Activated CD4-positive, alpha-beta T cell treated with anti-CD3 and anti-CD28 coated beads, Interleukin-2, amount 50 U/mL, for 24 hours (primary cell): ENCODE results near the gene GPATCH4.
"Not testable (repeated sequence)": the region's sequence is repeated elsewhere in the genome, so short reads cannot be mapped to it uniquely, and the experiment has no call there.

Experiments
- DNase-seq, 2 donors: peaks; one replicate each; pipeline ENCODE4 v3.0.0-alpha.2; 2020; ENCODE audit warnings: low read depth in 1 of 2, low spot score in 1 of 2

The GPATCH4 gene

DNA sequence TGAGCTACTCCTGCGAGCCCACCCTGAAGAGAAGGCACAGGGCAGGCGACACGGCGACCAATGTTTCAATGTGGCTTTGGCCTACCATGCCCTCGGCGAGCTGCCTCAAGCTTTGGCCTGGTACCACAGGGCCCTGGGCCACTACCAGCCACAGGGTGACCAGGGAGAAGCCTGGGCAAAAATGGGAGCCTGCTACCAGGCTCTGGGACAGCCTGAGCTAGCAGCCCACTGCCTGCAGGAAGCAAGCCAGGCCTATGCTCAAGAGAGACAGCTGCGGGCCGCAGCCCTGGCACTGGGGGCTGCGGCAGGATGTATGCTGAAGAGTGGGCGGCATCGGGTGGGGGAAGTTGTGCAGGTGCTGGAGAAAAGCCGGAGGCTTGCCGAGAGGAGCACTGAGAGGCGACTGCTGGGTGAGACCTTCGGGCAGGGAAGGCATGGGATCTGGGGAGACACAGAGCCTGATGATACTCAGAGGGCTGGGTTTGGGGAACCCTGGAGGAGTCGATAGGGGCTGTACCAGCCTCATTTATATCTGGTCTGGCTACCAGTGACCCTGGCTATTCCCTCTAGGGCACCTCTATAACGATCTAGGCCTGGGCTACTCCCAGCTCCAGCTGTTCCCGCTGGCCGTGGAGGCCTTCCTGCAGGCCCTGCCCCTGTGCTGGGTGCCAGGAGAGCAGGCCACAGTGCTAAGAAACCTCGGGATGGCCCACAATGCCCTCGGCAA lies 19.5 kb downstream of the GPATCH4 start:
- DNase-seq: no peak

DNA sequence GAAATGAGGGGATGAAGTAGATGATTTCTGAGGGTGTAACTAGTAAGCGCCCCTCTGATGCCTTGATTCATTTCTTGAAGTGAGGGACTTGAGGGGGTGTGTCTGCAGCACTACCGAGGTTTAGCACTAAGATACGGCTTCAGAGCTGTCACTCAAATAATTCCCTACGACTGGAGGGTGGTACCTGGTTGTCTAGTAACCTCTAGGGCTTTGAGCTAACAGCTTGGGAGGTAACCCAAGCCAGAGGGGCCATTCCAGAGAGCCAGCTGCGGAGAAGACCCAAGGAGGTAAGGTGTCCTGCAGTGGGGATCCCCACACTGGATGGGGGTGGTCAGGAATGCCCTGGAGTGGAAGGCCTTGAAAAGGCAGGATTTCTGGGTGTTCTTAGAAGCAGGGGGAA lies 21.8 kb downstream of the GPATCH4 start, which contains the start of gene TTC24:
TSS of gene TTC24 (plus strand) at position 252 of the 400 bp plus-strand sequence. CDS start 1,642 bp downstream, outside the sequence.
- no peak for DNase-seq

DNA sequence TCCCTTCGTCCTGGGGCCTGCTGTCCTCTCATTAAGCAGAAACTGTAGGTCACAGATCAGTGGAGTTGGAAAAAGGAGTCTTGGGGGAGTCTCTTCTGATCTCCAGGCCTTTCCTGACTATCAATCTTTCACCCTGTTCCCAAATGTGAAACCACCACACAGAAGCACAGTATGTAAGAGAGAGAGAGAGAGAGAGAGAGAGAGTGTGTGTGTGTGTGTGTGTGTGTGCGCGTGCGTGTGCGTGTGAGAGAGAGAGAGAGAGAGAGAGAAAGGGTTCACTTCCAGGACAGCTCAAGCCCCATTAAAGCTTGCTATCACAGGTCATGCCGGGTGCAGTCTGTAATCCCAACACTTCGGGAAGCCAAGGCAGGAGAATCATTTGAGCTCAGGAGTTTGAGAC lies 23.2 kb downstream of the GPATCH4 start:
- no peak for DNase-seq

DNA sequence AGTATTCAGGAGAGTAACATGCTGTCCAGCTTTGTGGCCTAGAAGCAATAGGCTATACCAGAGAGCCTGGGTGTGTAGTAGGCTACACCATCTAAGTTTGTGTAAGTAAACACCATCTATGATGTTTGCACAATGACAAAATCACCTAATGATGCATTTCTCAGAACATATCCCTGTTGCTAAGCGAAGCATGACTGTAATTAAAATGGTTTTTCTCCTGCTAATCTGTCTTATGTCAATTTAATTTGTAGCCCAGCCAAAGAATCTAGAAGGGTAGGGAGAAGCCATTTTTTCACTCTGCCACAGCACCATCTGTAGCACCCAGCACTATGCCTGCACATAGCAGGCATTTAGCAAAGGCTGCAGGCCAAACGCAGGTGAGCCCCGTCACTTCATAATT lies 23.7 kb downstream of the GPATCH4 start:
- DNase-seq: no peak

GRCh38 chr1:156574039-156574633 lies 27.1 kb downstream of the GPATCH4 start:
- DNase-seq: no peak

DNA sequence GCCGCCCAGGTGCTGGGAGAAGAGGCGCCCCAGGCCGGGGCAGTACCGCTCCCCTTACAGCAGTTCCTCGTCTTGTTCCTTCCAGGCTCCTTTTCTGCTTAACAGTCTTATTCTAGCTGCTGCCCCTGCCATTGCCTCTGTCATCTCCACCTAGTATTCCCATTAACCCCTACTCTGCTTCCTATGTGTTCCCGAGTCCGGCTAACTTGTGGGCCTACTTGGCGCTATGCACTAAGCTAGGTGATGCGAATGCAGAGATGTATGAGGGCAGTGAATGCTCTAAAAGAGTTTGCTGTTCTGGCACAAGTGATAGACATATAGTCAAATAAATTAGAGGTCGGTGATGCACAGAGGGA lies 28.6 kb downstream of the GPATCH4 start:
- DNase-seq: no peak

GRCh38 chr1:156571919-156572662 lies 29.2 kb downstream of the GPATCH4 start, which contains the start of gene IQGAP3:
Gene IQGAP3, minus strand, starts transcription at chr1:156572565. Its CDS starts 36 bp downstream, at chr1:156572529.
- DNase-seq: peak in 1 of 2 donors; percentile 61

DNA sequence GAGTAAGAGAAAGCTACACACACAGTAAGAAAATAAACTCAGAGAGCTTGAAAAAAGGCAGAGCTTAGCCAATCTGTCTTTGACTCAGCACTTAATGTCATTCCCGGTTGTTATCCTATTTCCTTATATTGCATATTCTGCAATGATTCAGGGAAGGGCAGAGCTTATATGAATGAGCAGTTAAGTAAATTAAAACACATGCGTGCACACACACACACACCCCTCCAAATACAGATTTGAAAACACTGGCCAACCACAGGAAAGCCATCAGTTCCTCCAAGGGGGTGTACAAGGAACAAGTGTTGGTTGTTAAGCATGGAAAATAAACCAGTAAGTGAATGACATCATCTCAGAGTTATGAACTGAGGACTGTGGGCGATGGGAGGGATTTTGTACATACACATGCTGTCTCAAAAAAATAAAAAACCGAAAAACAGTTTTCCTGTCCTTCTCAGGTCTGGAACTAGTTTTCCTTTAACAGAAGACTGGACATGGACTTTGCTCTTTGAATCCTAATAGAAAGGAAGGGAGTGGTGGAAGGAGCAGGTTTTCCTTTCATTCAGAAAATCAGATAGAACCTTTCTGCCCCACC lies 29.9 kb downstream of the GPATCH4 start:
- no peak for DNase-seq

DNA sequence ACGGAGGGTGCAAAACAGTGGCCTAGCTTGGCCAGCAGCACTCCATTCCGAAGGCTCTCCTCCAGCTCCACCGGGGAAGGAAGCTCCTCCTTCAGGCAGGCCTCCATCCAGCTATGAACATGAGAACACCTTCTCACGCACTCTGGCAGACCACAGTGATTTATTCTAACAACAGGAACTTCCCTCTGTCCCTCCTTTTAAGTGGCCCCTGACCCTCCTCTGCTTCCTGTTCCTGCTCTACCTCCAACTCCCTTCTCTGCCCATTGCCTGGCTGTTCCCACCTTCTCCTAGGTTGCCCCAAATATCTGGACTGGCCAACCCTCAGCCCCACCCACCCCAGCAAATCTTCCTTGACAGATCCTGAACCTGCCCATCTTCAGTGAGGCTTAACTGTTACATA lies 34.8 kb downstream of the GPATCH4 start:
- DNase-seq: no peak

- no peak for DNase-seq
Observed at GRCh38 chr1:156565519-156565918, 35.8 kb downstream of the GPATCH4 start.

DNA sequence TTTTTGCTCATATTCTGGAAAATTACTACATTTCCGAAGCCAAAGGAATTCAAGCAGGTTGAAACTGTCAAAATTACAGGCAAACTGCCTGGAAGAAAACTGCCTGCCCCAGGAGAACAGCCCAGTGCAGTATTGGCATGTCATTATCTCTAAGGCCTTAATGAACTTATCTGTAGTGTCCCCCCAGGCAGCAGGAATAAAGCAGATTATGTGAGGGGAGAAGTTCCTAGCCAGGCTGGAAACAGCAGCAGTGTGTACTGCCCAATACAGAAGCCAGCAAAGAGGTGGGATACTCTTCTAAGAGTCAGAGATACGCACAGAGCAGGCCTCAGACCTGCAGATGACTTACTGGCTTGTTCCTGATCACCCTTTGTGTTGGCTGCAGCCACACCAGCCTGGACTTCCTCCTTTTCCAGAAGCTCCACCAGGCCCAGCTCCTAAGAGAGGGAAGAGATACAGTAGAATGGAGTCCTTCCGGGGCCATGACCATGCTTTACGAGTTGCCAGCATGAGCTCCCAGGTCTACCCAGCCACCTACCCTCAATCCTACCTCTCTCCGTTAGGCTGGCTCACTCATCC lies 40.6 kb downstream of the GPATCH4 start:
- DNase-seq: no peak

GRCh38 chr1:156559797-156560385 lies 41.4 kb downstream of the GPATCH4 start:
- no peak for DNase-seq

DNA sequence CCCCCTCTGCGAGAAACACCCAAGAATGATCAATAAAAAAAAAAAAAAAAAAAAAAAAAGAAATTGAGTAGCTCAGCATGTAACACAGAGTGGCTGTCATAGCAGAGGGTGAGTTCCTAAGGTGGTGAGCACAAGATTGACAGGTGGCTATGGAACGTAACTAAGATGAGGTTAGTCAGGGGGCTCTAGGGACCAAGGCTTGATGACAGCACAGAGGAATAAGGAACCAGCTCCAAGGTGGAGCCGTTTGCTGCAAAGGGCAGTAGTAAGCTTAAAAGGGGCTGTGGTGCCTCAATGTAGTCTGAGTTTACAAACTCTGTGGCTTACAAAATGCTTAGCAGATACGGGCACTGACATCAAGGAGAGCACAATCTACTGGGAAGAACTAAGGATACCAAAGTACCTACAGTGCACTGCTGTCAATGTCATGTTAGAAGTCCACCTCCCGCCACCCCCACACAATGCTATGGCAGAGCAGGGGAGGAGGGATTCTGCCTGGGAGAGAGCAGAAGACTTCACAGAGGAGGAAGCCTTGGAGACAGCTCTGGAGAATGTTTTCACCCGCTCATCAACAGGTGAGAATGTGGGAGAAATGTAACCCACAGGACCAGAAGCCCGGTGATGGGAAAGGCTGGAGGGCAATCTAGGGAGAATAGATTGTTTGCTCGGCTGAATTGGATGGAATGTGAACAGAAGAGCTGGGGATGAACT lies 42.0 kb downstream of the GPATCH4 start:
- DNase-seq: no peak

GRCh38 chr1:156556354-156556753 lies 44.9 kb downstream of the GPATCH4 start:
- no peak for DNase-seq

DNA sequence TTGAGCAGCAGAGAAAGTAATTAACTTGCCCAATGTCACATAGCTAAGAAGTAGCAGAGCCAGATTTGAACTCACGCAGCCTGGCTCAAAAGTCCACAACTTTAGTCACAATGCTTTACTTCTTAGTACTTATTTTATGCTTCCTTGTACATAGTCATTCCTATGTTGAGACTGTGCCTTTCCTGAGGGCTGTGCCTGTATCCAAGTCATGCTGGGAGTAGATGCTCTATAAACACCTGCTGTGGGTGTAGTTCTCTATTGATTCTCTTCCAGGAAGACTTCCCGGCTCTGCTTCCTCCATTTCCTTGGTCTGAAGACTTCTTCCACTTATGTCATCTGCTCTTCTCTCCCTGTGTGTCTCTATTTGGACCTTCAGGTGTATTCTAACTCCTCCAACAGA lies 45.6 kb downstream of the GPATCH4 start:
- DNase-seq: no peak

- DNase-seq: no peak
Observed at GRCh38 chr1:156554971-156555370, 46.3 kb downstream of the GPATCH4 start.

DNA sequence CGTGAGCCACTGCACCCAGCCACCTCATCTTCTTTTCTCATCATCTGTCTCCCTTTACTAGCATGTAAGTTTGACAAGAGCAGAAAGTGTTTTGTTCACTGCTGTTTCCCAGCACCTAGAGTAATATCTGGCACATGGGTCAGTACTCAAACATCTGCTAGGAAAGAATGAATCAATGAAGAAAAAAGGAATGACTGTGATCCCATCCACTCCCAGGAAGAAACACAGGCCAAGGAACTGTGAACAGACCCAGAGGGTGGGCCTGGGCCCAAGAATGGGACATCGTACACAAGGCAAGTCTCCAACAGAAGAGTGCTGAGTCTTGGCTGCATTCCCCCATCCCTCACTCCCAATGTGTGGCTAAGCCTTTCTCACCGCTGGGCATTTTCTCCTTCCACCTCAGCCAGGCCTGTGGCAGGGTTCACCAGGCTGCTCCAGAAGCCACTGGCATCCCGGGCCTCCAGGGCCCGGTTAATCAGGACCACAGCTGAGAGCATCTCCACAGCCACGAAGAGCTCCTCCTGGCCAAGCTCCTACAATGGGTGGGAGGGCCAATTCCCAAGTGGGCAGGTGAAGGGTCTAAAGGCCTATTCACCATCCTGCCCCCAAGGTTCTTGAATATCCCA lies 47.3 kb downstream of the GPATCH4 start:
- DNase-seq: no peak

- DNase-seq: not testable (repeated sequence)
Observed at GRCh38 chr1:156552937-156553336, 48.3 kb downstream of the GPATCH4 start.

- no peak for DNase-seq
Observed at GRCh38 chr1:156552518-156552917, 48.8 kb downstream of the GPATCH4 start.

GRCh38 chr1:156551869-156552268 lies 49.4 kb downstream of the GPATCH4 start:
- DNase-seq: no peak
